Measurements from ENCODE around the gene ADORA3. TPM values are rescaled to one million over a fixed set of nuclear protein-coding genes. Genes with fewer than 3 reads are reported as not detected.

Gene ADORA3
- total RNA-seq, 1 donor from 2014 or later, result not detected

DNA sequence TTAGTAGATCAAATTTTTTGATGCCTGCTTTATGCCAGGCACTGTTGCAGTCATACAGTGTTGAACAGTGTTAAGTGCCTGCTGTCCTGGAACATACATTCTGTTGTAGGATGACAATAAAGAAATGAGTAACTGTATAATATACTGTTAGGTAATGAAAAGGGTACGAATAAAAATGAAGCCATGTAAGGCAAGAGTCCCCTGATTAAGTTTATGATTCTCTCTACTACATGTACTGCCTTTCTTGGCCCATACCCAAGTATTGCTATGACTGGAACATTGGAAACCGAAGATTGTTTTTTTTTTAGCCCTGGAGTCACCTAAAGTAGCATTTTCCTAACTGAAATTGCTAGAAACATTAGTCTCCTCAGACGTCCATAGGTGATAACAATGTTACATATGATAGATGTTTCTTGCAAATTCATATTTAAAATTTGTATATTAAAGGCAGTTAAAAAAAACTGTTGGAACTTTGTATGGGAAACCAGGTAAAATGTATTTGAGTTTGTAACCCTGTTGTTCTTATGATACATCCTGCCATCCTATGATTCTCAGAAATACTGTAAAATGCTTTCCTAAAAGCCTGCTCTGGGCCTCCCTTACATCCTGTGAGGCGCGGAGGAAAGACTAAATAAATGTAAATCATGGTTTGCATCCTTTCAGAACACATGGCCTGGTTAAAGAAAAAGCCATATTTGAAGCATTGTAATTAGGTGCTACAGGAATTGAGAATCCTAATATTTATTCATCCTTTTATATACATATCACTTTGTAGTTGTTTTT, 48.4 kb downstream of the ADORA3 start:
- Mint-ChIP-seq H3K4me3 (no peak overlapping the region), H3K9me3 (no peaks in the 10 kb centered on the region), H3K27ac (no peak overlapping the region), H3K27me3 (ENCODE audit: insufficient read depth, low read depth) (no peaks in the 10 kb centered on the region), H3K36me3 (peaks cover 22% of the 10 kb centered on the region), H3K4me1 (peaks cover 9% of the 10 kb centered on the region)
- H3K9ac ChIP-seq, result no peak overlapping the region
- no peak for DNase-seq (ENCODE audit: low spot score)
- peaks cover 14% of the 10 kb centered on the region for H4K20me1 ChIP-seq (ENCODE audit: low read depth)
- H3K79me2 ChIP-seq (ENCODE audit: low read depth), result peaks cover 47% of the 10 kb centered on the region
- no peaks in the 10 kb centered on the region for H3K27me3 ChIP-seq
- H3K27ac ChIP-seq, result no peak overlapping the region
- H3K4me3 ChIP-seq, result no peak overlapping the region
- TF ChIP-seq EZH2phosphoT487 (IDR thresholded peaks at IDR 0.05), result no peak
- no peak for TF ChIP-seq CTCF (IDR thresholded peaks at IDR 0.05)
- H3K4me1 ChIP-seq, result peaks cover 8% of the 10 kb centered on the region
- no peaks in the 10 kb centered on the region for H3F3A ChIP-seq (ENCODE audit: low read depth)
- peaks cover 7% of the 10 kb centered on the region for H3K36me3 ChIP-seq
- no peak overlapping the region for H3K4me2 ChIP-seq
- no peaks in the 10 kb centered on the region for H3K9me3 ChIP-seq (ENCODE audit: low read depth)
- H2AFZ ChIP-seq (replicated peaks), result no peak overlapping the region

- DNase-seq (ENCODE audit: low spot score), result no peak
- peaks cover 58% of the 10 kb centered on the region for H3K79me2 ChIP-seq (ENCODE audit: low read depth)
- H3K4me2 ChIP-seq, result no peak overlapping the region
- H3K27me3 Mint-ChIP-seq (ENCODE audit: insufficient read depth, low read depth), result peaks cover 3% of the 10 kb centered on the region
- peaks cover 3% of the 10 kb centered on the region for H3F3A ChIP-seq (ENCODE audit: low read depth)
- H3K4me3 Mint-ChIP-seq, result no peak overlapping the region
- no peaks in the 10 kb centered on the region for H3K9me3 ChIP-seq (ENCODE audit: low read depth)
- no peaks in the 10 kb centered on the region for H3K27me3 ChIP-seq
- peaks cover 8% of the 10 kb centered on the region for H3K4me1 ChIP-seq
- H3K9me3 Mint-ChIP-seq, result no peaks in the 10 kb centered on the region
- no peak for TF ChIP-seq EZH2 (IDR thresholded peaks at IDR 0.05)
- TF ChIP-seq CTCF (IDR thresholded peaks at IDR 0.05), result no peak
- TF ChIP-seq EZH2phosphoT487 (IDR thresholded peaks at IDR 0.05), result no peak
- H3K9ac ChIP-seq, result no peak overlapping the region
- peaks cover 9% of the 10 kb centered on the region for H3K4me1 Mint-ChIP-seq
- no peak overlapping the region for H3K4me3 ChIP-seq
- H3K36me3 Mint-ChIP-seq, result peaks cover 18% of the 10 kb centered on the region
- no peak overlapping the region for H3K27ac ChIP-seq
- no peak overlapping the region for H3K27ac Mint-ChIP-seq
- H4K20me1 ChIP-seq (ENCODE audit: low read depth), result peaks cover 14% of the 10 kb centered on the region
- no peak overlapping the region for H2AFZ ChIP-seq (replicated peaks)
- H3K36me3 ChIP-seq, result peaks cover 7% of the 10 kb centered on the region
Observed at GRCh38 chr1:111453706-111454105, 49.7 kb downstream of the ADORA3 start.

- Histone ChIP-seq H3K27me3 (no peaks in the 10 kb centered on the region), H3K79me2 (ENCODE audit: low read depth) (peaks cover 69% of the 10 kb centered on the region), H3K9me3 (ENCODE audit: low read depth) (no peaks in the 10 kb centered on the region), H3K4me2 (no peak overlapping the region), H3K27ac (no peak overlapping the region), H3K4me1 (peaks cover 14% of the 10 kb centered on the region), H3F3A (ENCODE audit: low read depth) (peaks cover 3% of the 10 kb centered on the region), H3K4me3 (no peak overlapping the region), H3K36me3 (peaks cover 7% of the 10 kb centered on the region), H4K20me1 (ENCODE audit: low read depth) (peaks cover 18% of the 10 kb centered on the region), H2AFZ (replicated peaks) (no peak overlapping the region), H3K9ac (no peak overlapping the region)
- Mint-ChIP-seq H3K27ac (no peak overlapping the region), H3K27me3 (ENCODE audit: insufficient read depth, low read depth) (peaks cover 3% of the 10 kb centered on the region), H3K4me3 (no peak overlapping the region), H3K36me3 (peaks cover 12% of the 10 kb centered on the region), H3K9me3 (no peaks in the 10 kb centered on the region), H3K4me1 (peaks cover 17% of the 10 kb centered on the region)
- DNase-seq (ENCODE audit: low spot score), result no peak
- TF ChIP-seq EZH2 (IDR thresholded peaks at IDR 0.05) (no peak), EZH2phosphoT487 (IDR thresholded peaks at IDR 0.05) (no peak), CTCF (IDR thresholded peaks at IDR 0.05) (no peak)
Observed at GRCh38 chr1:111452581-111452980, 50.9 kb downstream of the ADORA3 start.
